T-cell (primary cell): ENCODE results near the gene VWF. TPM values are rescaled to one million over a fixed set of nuclear protein-coding genes. Genes with fewer than 3 reads are reported as not detected.

Experiments used
- ATAC-seq, 4 experiments: fragments of 200-7000 bp in 3 of 4; fragments of 150-1000 bp in 1 of 4; cut with Tn5 transposase; replicated peaks in 1 of 4; 1 replicate in 3 of 4; 2 replicates in 1 of 4; pipeline ENCODE4 v1.10.0; 2021; ENCODE audit warnings: moderate library complexity in 3 of 4, mild to moderate bottlenecking in 2 of 4, moderate number of reproducible peaks in 1 of 4
- CTCF ChIA-PET, 2 donors: fragments of 300-600 bp; sonication (Branson Sonifier 250); formaldehyde crosslinking; loops; one replicate each; lab custom pipeline; 2022; ENCODE audit warnings: antibody characterized with exemption in 2 of 2; lab: Charles Lee
- POLR2A ChIA-PET, 2 donors: fragments of 300-600 bp; sonication (Branson Sonifier 250); formaldehyde crosslinking; loops; one replicate each; lab custom pipeline; 2022; ENCODE audit warnings: antibody characterized with exemption in 2 of 2; lab: Charles Lee
- DNase-seq, 35 experiments: peaks; one replicate each; pipeline versions ENCODE4 v3.0.0 to v3.0.0-alpha.2; 2013 to 2023
- H3K27ac ChIP-seq: one replicate; pipeline ENCODE4 v1.5.1; 2013; ENCODE audit warnings: low read length
- H3K27me3 ChIP-seq, 2 experiments: replicated peaks in 1 of 2; 1 replicate in 1 of 2; 2 replicates in 1 of 2; pipeline versions ENCODE4 v1.6.1 to v1.7.0; 2013; ENCODE audit warnings: low read length in 1 of 2, mixed read lengths in 1 of 2; ENCODE audit not compliant: control insufficient read depth in 2 of 2, insufficient read depth in 2 of 2; ENCODE audit errors: extremely low read depth in 1 of 2
- H3K36me3 ChIP-seq, 2 donors: 1 replicate in 1 of 2; 2 replicates in 1 of 2; pipeline versions ENCODE4 v1.6.1 to v1.7.0; 2013; ENCODE audit warnings: low read length in 1 of 2; ENCODE audit not compliant: control insufficient read depth in 2 of 2, insufficient read depth in 1 of 2; ENCODE audit errors: extremely low read depth in 1 of 2
- H3K4me1 ChIP-seq, 2 experiments: 1 replicate in 1 of 2; 2 replicates in 1 of 2; pipeline versions ENCODE4 v1.6.1 to v1.7.0; 2013; ENCODE audit warnings: low read length in 2 of 2, mixed read lengths in 1 of 2; ENCODE audit not compliant: insufficient read depth in 2 of 2, control insufficient read depth in 1 of 2; ENCODE audit errors: extremely low read depth in 1 of 2
- H3K4me3 ChIP-seq, 2 donors: 1 replicate in 1 of 2; 2 replicates in 1 of 2; pipeline versions ENCODE4 v1.5.1 to v1.7.0; 2013; ENCODE audit warnings: mild to moderate bottlenecking in 2 of 2, low read length in 1 of 2, moderate library complexity in 1 of 2; ENCODE audit not compliant: control insufficient read depth in 1 of 2; ENCODE audit errors: extremely low read depth in 1 of 2
- H3K9me3 ChIP-seq: 2 replicates; pipeline ENCODE4 v1.7.0; 2013
- H3K27ac Mint-ChIP-seq, 2 donors: one replicate each; pipeline ENCODE4 v1.8.0; 2020 to 2021; ENCODE audit warnings: mild to moderate bottlenecking in 2 of 2, mixed read lengths in 2 of 2
- H3K27me3 Mint-ChIP-seq, 2 donors: one replicate each; pipeline ENCODE4 v1.8.0; 2021 to 2022; ENCODE audit warnings: mixed read lengths in 2 of 2
- H3K36me3 Mint-ChIP-seq: one replicate; pipeline ENCODE4 v1.8.0; 2021; ENCODE audit warnings: mixed read lengths
- H3K4me1 Mint-ChIP-seq, 3 donors: one replicate each; pipeline ENCODE4 v1.8.0; 2020 to 2022; ENCODE audit warnings: mixed read lengths in 3 of 3, mild to moderate bottlenecking in 1 of 3
- H3K4me3 Mint-ChIP-seq, 3 donors: one replicate each; pipeline ENCODE4 v1.8.0; 2020 to 2022; ENCODE audit warnings: mild to moderate bottlenecking in 3 of 3, mixed read lengths in 3 of 3, moderate library complexity in 3 of 3
- H3K9me3 Mint-ChIP-seq, 3 donors: one replicate each; pipeline ENCODE4 v1.8.0; 2020 to 2022; ENCODE audit warnings: mixed read lengths in 3 of 3
- WGBS: methylation state at CpG from one replicate; pipeline ENCODE4 v1.1.5; 2013; ENCODE audit warnings: missing lambda C conversion rate; ENCODE audit not compliant: insufficient coverage; 5-methylcytosine and 5-hydroxymethylcytosine counted together
- total RNA-seq, 35 experiments: library from RNA in 6 of 35; stranded (reverse) in 6 of 35; fragments of 120-200 nt in 1 of 35; gene quantifications; one replicate each; pipeline versions ENCODE4 v1.2.1 to v1.2.4 and lab custom pipeline; 2013 to 2026

The VWF gene
- total RNA-seq, 5 donors from 2014 or later (not counting 1 experiment from before 2014, with no cell fraction given), result 0.13 to 0.90 (median 0.74) TPM; not detected in 1

- Mint-ChIP-seq H3K4me3 (no peak overlapping the region), H3K9me3 (no peaks in the 10 kb centered on the region), H3K4me1 (no peaks in the 10 kb centered on the region), H3K36me3 (no peaks in the 10 kb centered on the region), H3K27ac (no peak overlapping the region), H3K27me3 (peaks cover 8 to 15% of the 10 kb centered on the region in 2 donors)
- Histone ChIP-seq H3K4me3 (no peak overlapping the region), H3K4me1 (no peaks in the 10 kb centered on the region), H3K9me3 (no peaks in the 10 kb centered on the region), H3K36me3 (no peaks in the 10 kb centered on the region), H3K27ac (no peak overlapping the region), H3K27me3 (peaks cover 0 to 10% of the 10 kb centered on the region in 2 experiments)
- ChIA-PET POLR2A (no interaction called here), CTCF (no interaction called here)
- WGBS, result 81% methylated on average over 9 of the region's 19 CpGs
- DNase-seq (no peak), ATAC-seq (no peak)
Measured at GRCh38 chr12:5912437-5913334, 211.8 kb downstream of the VWF start.

GRCh38 chr12:5912011-5912410, 212.5 kb downstream of the VWF start:
- Mint-ChIP-seq H3K36me3 (no peaks in the 10 kb centered on the region), H3K27ac (no peak overlapping the region)

GRCh38 chr12:5910790-5911548, 213.5 kb downstream of the VWF start:
- DNase-seq (no peak), ATAC-seq (no peak)
- H3K27me3 ChIP-seq, result peaks cover 0 to 12% of the 10 kb centered on the region in 2 experiments
- no peaks in the 10 kb centered on the region for H3K4me1 Mint-ChIP-seq
- H3K27me3 Mint-ChIP-seq, result peaks cover 8 to 15% of the 10 kb centered on the region in 2 donors
- CTCF ChIA-PET, result no interaction called here
- no peak overlapping the region for H3K4me3 Mint-ChIP-seq
- no peaks in the 10 kb centered on the region for H3K36me3 ChIP-seq
- no peak overlapping the region for H3K27ac Mint-ChIP-seq
- H3K4me3 ChIP-seq, result no peak overlapping the region
- 50% methylated on average over 3 of the region's 7 CpGs for WGBS
- H3K36me3 Mint-ChIP-seq, result no peaks in the 10 kb centered on the region
- H3K9me3 Mint-ChIP-seq, result no peaks in the 10 kb centered on the region
- no peak overlapping the region for H3K27ac ChIP-seq
- no peaks in the 10 kb centered on the region for H3K9me3 ChIP-seq
- POLR2A ChIA-PET, result no interaction called here
- H3K4me1 ChIP-seq, result no peaks in the 10 kb centered on the region

More at GRCh38 chr12:5912011-5912410, 212.5 kb downstream of the VWF start:
- H3K4me3 ChIP-seq, result no peak overlapping the region
- ChIA-PET POLR2A (no interaction called here), CTCF (no interaction called here)
- H3K27me3 ChIP-seq, result peaks cover 0 to 11% of the 10 kb centered on the region in 2 experiments
- Mint-ChIP-seq H3K9me3 (no peaks in the 10 kb centered on the region), H3K27me3 (peaks cover 8 to 15% of the 10 kb centered on the region in 2 donors), H3K4me1 (no peaks in the 10 kb centered on the region), H3K4me3 (no peak overlapping the region)
- no peak overlapping the region for H3K27ac ChIP-seq
- no peaks in the 10 kb centered on the region for H3K9me3 ChIP-seq
- H3K4me1 ChIP-seq, result no peaks in the 10 kb centered on the region
- ATAC-seq (no peak), DNase-seq (no peak)
- no peaks in the 10 kb centered on the region for H3K36me3 ChIP-seq
- no CpG with 5 or more reads among the region's 3 CpGs for WGBS

GRCh38 chr12:5909560-5909959, 214.9 kb downstream of the VWF start:
- POLR2A ChIA-PET, result no interaction called here
- no peak overlapping the region for H3K27ac Mint-ChIP-seq
- peaks cover 11 to 23% of the 10 kb centered on the region in 2 donors for H3K27me3 Mint-ChIP-seq
- H3K4me3 ChIP-seq, result no peak overlapping the region
- no peak for DNase-seq
- H3K9me3 Mint-ChIP-seq, result no peaks in the 10 kb centered on the region
- WGBS, result 83% methylated on average over 3 of the region's 5 CpGs
- no peak overlapping the region for H3K27ac ChIP-seq
- no peaks in the 10 kb centered on the region for H3K36me3 ChIP-seq
- no peak overlapping the region for H3K4me3 Mint-ChIP-seq
- H3K9me3 ChIP-seq, result no peaks in the 10 kb centered on the region
- H3K36me3 Mint-ChIP-seq, result no peaks in the 10 kb centered on the region
- H3K4me1 Mint-ChIP-seq, result no peaks in the 10 kb centered on the region
- H3K4me1 ChIP-seq, result no peaks in the 10 kb centered on the region
- H3K27me3 ChIP-seq, result peaks cover 0 to 20% of the 10 kb centered on the region in 2 experiments
- no peak for ATAC-seq
- CTCF ChIA-PET, result no interaction called here

- no peaks in the 10 kb centered on the region for H3K9me3 Mint-ChIP-seq
- Histone ChIP-seq H3K4me1 (no peaks in the 10 kb centered on the region), H3K27me3 (peaks cover 0 to 24% of the 10 kb centered on the region in 2 experiments), H3K36me3 (no peaks in the 10 kb centered on the region), H3K4me3 (no peak overlapping the region), H3K27ac (no peak overlapping the region), H3K9me3 (no peaks in the 10 kb centered on the region)
- ChIA-PET CTCF (no interaction called here), POLR2A (no interaction called here)
- ATAC-seq, result no peak
- H3K27ac Mint-ChIP-seq, result no peak overlapping the region
- H3K27me3 Mint-ChIP-seq, result peaks cover 14 to 28% of the 10 kb centered on the region in 2 donors
- no peaks in the 10 kb centered on the region for H3K36me3 Mint-ChIP-seq
- 74% methylated on average over 5 of the region's 7 CpGs for WGBS
- H3K4me1 Mint-ChIP-seq, result no peaks in the 10 kb centered on the region
- no peak for DNase-seq
- H3K4me3 Mint-ChIP-seq, result no peak overlapping the region
Measured at GRCh38 chr12:5908251-5908650, 216.2 kb downstream of the VWF start.

- H3K36me3 Mint-ChIP-seq, result no peaks in the 10 kb centered on the region
- H3K9me3 Mint-ChIP-seq, result no peaks in the 10 kb centered on the region
- H3K4me3 Mint-ChIP-seq, result no peak overlapping the region
- no peaks in the 10 kb centered on the region for H3K9me3 ChIP-seq
- ChIA-PET POLR2A (no interaction called here), CTCF (no interaction called here)
- no peak overlapping the region for H3K27ac ChIP-seq
- no peak overlapping the region for H3K27ac Mint-ChIP-seq
- H3K27me3 Mint-ChIP-seq, result peaks cover 14 to 26% of the 10 kb centered on the region in 2 donors
- ATAC-seq (no peak), DNase-seq (no peak)
- H3K4me3 ChIP-seq, result no peak overlapping the region
- peaks cover 0 to 24% of the 10 kb centered on the region in 2 experiments for H3K27me3 ChIP-seq
- WGBS, result 49% methylated on average over 10 of the region's 10 CpGs
- no peaks in the 10 kb centered on the region for H3K4me1 Mint-ChIP-seq
- no peaks in the 10 kb centered on the region for H3K4me1 ChIP-seq
- H3K36me3 ChIP-seq, result no peaks in the 10 kb centered on the region
Measured at GRCh38 chr12:5907807-5908206, 216.7 kb downstream of the VWF start.
